ENCODE data around the gene CXCL1.
"Not testable (repeated sequence)": the region's sequence is repeated elsewhere in the genome, so short reads cannot be mapped to it uniquely, and the experiment has no call there.

CXCL1 gene

DNA sequence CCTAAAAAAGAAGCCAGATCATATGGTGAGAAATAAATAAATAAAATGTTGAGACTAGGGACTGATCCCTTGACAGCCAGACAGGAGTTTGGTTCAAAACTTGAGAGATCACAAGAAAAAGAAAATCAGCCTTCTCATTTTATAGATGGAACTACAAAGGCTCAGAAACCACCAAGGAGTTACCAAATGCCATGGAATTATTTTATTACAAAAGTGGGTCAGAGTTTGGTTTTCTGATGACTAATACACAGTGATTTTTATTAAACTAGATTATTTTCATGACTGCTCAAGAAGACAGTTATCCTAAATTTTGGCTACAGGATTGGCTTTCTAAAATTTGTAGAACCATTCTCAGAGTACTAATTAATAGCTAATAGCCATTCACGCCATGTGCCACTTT is 6.2 kb downstream of the CXCL1 start:
- no peak for DNase-seq (ENCODE audit: low spot score)

DNA sequence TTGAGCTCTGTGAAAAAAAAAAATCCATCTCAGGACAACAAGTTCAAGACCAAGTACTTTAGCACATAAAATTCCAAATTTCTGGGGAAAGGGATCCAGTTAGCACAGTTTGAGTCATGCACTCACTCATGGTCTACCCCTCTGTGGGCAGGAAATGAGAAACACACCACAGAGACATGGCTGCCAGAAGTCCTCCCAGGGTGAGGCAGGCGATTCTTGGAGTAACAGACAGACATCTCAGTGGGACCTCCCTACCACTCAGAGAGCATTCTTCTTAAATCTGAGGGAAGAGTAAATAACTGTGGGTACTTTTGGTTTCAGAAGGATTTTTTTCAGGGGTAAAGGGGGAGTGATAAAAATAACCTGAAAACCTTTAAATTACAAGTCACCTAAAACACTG is 14.1 kb downstream of the CXCL1 start:
- no peak for DNase-seq (ENCODE audit: low spot score)

DNA sequence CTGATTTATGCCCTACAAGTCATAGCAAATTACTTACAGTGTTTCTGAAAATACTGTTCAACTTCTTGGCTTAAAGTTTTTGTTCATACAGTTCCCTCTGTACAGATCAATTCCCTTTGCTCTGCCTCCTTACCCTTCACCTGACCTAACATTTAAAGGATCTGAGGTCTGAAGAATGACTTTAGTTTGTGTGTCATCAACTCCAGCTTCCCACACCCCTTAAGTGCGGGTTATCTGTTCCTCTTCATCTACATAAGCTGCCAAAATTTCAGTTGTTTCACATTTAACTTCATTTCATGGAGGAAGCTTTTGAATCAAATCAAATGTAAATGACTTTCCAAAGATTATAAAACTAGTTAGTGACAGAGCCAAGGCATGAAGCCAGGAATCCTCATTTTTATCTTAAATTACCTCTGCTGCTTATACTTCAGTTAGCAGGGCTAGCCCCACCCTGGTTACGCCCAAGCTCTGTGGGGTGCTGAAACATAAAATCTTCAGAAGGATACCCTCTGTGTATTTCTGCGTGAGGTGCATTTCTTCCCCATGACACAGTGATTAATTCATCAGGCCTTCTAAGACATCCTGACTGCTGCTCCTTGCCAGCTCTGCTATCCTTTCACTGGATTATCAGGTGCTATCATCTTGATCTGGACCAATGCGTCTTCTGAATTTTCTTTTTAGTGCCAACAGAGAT is 16.5 kb downstream of the CXCL1 start:
- DNase-seq (ENCODE audit: low spot score), result no peak

DNA sequence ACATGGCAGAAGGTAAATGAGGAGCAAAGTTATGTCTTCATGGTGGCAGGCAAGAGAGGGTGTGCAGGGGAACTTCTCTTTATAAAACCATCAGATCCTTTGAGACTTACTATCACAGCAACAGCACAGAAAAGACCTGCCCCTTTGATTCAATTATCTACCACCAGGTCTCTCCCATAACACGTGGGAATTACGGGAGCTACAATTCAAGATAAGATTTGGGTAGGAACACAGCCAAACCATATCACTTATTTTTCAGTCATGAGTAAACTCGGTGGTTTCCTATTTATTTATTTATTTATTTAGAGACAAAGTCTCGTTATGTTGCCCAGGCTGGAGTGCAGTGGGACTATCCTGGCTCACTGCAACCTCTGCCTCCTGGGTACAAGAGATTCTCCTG is 22.1 kb downstream of the CXCL1 start:
- DNase-seq (ENCODE audit: low spot score), result no peak

DNA sequence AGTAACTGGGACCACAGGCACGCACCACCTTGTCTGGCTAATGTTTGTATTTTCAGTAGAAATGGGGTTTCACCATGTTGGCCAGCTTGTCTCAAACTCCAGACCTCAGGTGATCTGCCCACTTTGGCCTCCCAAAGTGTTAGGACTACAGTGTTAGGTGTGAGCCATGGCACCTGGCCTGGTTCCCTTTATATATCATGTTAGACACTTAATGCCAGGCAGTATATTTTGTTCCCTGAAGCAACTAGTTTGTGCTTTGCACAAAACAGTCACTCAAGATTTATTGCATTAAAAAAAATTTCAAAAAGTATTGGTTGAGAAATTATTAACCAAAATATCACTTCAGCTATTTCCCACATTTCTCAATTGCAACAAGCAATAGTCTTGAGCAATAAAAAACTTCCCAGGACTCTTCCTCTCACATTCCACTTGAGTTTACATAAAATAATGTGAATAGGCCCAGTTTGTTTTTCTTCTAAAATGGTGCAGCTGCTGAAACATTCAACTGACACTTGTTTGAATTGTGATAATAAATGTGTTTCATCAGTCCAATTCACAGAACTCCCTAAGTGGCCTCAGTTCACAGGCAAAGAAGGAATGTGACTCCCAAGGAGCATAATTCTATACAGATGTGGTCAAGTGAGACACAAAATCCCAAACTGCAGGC is 22.7 kb downstream of the CXCL1 start:
- DNase-seq (ENCODE audit: low spot score), result no peak

DNA sequence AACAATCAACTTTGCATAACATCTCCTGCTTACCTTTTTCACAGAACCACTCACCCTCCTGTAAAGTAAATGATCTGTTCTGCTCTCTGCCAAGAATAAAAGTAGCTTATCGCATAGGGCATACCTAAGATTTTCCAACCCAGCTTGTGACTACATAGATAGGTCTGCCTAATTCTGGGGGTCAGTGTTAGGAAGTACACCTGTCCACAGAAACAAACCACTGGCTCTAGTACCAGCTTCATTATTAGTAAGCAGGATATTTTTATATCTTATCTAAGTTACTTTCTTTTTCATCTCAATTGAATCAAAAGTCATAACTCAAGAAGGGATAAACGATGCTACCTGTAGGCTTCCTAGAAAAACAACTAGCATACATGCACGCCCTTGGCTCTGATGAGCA is 23.8 kb downstream of the CXCL1 start:
- no peak for DNase-seq (ENCODE audit: low spot score)

DNA sequence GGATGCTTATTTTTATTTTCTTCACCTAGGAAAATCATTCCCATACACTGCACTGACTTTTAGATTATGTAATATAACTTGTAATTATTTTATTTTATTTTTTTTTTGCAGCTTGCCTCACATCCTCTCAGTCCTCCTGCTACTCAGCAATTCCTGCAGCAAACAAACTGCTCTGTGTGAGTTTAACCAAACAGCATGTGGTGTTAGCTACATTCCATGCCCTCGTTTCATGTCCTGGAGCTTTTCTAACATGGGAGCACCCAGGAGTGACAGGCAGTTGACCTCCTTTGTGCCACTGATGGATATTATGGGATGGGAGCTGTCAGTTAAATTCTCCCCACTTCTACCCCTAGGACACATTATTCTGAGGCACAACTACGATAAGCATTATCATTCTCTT is 24.8 kb downstream of the CXCL1 start:
- no peak for DNase-seq (ENCODE audit: low spot score)

DNA sequence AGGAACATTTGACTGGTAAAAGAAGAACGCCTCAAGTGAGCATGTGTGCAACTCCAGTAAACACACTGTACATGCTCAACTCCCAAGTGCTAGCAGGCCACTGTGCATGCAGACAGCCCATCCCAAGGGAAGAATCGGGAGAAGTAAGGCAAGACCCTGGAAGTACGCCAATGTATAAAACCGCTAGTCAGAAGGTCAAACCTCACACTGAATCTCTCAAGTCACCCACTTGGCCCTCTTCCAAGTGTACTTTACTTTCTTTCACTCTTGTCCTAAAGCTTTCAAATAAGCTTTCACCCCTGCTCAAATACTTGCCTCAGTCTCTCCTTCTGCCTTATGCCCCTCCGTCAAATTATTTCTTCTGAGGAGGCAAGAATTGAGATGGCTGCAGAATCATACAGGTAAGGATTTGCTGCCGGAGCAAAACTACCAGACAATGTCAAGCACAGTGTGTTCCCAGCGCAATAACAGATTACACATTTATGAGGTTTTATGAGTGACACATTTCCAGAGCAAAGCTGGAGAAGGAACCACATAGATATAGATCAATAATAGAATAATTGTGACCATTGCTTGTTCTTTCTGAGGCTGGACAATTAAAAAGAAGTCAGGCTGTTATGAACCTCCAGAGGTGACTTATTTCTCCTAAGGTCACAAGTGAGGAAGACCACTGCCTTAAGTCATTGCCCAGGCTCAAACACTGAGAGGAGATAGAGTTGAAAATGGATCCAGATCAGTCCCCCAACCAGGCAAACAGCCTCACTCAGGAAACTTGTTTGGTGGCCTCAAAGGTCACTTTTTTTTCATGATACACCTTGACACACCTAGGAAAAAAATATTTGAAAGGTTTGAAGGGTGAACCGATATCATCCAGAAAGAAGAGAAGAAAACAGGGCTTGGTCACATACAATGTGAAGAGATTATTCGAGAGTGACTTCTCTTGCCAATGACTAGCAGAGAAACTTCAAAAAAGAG is 26.3 kb downstream of the CXCL1 start:
- DNase-seq (ENCODE audit: low spot score), result no peak

DNA sequence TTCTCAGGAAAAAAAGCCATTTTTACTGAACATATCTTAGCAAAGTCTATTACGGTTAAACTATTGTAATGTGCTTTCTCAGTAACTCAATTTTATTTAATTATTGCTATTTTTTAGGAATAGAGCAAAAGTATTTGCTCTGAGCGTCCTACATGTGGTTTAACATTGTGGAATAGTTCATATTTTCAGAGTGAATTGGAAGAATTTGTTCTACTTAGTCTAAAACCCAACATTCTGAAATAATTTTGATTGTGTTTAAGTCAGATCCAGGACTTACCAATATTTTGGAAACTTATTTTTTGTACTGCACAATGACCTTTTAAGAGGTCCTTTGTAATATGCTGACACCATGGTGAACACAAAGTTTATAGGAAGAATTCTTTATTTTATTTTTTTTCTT is 27.2 kb downstream of the CXCL1 start:
- DNase-seq (ENCODE audit: low spot score), result no peak

DNA sequence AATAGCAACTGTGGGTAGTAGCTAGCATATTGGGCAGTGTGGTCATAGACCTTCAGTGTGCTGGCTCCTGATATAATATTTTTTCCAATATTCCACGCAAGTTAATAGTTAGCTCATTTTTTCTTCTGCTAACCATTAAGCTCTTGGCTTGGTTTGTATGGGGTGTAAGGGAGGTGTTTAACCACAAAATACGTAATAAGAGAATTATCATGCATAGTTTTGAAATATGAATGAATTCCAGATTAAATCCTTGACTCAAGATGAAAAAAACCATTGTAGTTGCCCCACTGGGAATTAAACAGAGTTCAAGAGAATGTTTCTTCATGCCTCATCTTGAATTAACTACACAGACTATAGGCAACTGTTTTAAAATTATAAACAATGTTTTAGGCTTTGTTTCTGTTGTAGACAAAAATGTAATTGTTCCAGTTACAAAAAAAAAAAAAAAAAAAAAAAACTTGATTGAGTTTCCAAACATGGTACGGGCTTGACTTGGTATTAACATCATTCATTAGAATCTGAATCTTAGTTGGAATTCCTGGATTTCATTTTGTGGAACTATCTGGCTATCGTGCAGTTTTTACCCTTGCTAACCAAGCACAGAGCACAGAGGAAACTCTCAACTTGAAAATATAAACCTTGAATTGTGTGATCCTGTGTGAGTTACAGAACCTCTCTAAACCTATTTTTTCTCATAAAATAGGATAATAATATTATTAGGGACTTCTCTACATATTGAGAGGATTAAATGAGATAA is 28.4 kb downstream of the CXCL1 start:
- DNase-seq (ENCODE audit: low spot score), result no peak

DNA sequence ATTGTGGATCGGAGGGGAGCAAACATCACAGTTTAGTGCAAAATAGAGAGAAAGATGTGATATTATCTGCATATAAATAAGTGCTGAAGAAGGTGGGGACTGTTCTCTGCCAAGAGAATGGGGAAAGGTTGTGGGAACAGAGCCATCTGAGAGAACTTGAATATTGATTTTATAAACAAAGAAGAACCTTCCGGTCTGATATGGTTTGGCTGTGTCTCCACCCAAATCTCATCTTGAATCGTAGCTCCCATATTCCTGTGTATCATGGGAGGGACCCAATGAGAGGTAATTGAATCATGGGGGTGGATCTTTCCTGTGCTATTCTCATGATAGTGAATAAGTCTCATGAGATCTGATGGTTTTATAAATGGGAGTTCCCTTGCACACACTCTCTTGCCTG is 30.1 kb downstream of the CXCL1 start:
- DNase-seq (ENCODE audit: low spot score), result not testable (repeated sequence)

DNA sequence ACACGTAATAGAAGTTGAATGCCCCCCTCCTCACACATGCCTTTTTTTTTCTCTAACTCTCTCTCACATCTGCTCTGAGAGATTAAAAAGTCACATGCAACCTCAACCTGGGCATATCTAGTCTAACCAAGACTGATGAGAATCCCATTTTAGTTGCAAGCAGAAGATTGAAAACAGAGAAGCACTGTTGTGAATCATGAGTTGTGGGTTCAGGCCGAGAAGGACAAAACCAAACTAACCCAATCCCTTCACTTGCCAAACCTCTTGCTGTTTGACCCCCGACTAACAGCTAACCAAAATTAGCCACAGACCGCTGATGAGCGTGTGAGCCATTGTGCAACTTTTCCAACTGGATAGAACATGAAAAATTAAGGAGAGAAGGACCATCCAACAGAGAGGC is 31.8 kb downstream of the CXCL1 start:
- DNase-seq (ENCODE audit: low spot score), result no peak

DNA sequence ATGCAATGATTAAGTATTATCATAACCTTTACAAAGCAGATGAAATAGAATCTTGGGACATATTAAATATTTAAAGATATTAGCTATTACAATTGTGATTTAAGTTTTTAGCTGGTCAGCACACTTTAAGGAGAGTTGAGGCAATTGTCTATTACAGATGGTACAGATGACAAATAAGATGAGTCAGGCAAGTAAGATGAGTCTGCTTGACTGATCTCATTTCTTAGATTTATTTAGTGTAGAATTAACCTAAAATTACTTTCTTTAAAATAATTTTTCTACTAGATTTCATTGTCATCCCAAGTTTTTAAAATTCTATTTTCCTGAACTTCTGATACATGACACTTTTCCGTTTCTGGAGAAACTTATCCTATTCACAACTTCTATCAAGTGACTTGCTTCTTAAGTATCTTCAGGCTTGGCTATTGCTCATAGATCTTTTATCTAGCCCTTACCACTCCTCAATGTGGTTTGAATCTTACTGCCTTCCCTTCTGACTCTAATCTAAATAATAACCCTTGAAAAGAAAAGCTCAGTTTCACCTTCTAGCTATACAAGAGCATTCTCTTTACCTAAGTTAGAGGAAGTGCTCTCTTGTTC is 32.9 kb downstream of the CXCL1 start:
- no peak for DNase-seq (ENCODE audit: low spot score)

DNA sequence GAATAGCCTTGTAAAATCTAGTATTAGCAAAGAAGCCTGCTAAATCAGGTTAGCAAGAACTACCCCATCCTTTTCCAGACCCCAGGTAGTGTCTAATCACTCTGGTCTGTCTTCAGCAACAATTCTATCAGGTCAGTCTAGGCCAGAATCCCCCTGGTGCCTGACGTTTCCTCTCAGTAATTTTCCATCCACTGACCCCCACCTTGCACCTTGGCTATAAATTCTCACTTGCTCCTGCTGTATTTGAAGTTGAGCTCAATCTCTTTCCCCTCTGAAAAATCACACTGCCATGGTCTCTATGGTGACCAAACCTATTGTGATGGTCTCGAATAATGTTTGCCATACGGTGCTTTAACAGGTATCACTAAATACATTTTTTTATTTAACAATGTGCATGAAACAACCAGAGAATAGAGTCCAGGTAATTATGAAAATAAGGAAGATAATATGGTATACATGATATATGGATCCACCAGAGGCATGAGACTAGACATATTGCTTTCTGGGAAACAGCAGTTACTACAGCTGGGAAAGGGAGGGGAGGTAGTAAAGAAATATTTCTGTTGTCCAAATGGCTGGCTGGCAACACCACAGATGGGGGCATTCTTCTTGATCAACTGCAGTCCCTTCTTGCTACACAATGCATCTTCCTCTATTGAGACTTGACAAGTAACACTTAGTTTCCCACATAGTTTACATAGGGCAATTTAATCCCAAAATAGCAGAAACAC is 33.8 kb downstream of the CXCL1 start:
- no peak for DNase-seq (ENCODE audit: low spot score)

DNA sequence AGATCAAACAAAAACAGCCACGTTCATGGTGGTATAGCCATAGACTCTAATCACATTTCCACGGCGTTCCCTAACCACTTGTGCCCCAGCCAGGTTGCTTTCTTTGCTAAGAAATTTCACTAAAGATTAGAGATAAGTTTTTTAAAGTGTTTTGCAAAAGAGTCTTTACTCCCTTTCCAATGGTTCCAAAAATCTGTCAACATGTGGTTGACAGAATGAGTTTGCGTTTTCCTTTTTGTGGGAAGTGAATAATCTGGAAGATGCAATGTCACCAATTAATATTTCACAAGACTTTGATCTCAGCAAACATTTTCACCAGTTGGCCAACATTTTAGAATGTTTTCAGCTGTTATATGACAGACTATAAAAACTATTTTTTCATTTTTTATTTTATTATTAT is 35.3 kb downstream of the CXCL1 start:
- DNase-seq (ENCODE audit: low spot score), result no peak

DNA sequence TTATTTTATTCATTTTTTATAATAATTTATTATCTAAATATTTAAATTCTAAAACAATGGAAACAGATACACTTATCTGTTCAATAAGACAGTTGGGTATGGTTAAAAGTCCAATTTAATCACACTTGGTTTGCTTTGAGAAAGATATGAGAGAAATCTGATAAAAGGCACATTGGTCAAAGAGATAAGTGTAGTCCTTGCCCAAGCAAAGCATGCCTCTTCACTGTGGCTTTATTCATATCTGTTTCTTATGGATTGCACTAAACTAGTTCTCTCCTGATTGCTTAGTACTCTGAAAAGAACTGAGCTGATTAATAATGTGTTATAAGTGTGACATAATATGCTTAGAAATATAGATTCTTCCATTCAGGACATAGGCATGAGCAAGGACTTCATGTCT is 39.8 kb downstream of the CXCL1 start:
- DNase-seq (ENCODE audit: low spot score), result no peak

DNA sequence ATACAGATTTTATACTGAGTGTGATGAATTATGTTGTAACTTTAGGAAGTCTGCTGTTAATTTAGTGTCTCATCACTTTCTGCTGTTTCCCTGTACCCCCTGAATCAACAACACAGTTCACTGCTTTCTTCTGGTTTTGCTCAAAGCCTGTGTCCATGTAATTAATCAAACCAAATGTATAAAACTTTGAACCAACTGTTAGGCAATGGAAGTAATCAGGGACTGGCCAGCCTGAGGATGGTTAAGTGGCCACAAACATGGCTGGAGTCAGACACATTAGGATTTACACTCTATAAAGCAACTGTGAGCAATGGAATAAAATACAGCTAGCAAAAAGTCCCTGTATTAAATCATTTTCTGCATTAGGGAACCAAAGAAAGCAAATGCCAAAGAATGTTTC is 42.6 kb downstream of the CXCL1 start:
- no peak for DNase-seq (ENCODE audit: low spot score)

DNA sequence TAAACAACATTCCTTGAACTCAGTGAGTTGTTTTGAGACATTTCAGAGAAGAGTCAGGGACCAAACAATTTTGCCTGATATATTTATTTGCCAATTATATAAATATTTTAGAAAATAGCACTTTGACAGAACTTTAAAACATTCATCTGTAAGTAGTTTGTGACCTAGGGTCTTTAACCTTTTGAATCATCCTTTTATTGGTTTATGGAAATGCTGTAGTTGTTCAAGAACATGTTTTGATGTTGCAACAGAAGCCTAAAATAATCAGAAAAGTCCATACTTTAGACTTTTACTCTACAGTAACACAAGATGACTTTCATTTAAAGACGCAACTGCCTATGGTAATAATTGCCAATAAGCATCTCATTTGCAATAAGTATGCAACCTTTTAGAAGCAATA is 43.0 kb downstream of the CXCL1 start:
- no peak for DNase-seq (ENCODE audit: low spot score)

DNA sequence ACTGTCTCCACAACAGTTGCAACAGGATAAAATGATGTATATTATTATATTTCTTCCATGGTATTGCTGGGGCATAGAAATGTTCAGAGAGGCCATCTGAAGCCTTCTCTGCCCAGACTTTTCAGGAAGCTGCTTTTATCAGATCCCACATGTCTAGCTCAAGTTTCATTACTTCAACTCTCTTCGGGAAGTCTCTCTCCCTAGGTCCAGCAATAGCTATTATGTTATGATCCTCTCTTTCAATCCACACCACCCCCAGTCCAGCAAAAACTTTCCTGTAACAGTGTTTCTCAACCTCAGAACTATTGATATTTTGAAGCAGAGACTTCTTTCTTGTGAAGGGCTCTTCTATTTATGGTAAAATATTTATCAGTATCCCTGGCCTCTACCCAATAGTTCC is 44.9 kb downstream of the CXCL1 start:
- no peak for DNase-seq (ENCODE audit: low spot score)

DNA sequence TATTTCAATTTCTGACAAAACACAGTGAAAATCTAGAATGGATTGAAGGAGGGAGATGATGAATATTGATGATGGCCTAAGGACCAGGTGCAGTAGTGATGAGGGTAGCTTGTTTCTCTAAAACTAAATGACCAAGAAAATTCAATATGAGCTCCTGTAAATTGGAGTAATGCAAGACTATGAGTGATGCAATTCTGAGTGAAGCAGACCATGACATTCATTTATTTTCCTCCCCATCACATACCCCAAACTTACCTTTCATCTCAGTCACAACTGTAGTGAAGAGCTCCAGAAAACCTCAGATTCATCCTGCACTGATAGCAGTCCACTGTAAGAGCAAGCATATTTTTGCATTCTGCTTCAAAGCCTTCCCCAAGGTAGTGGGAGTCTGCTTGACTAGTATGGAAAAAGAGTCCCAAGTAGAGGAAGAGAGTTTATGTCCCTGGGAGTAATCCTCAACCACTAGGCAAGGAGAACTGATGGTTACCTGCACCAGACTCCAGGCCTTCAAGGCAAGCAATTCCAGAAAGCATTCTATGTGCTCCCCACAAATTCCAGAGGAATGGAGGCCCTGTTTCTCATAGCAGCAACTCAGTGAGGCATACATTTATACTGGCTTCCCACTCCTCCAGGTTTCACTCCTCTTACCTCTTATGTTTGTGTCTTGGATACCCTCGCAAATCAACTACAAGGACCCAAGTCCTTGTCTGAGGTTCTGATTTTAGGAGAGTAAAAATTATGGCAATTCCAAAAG is 47.2 kb downstream of the CXCL1 start:
- no peak for DNase-seq (ENCODE audit: low spot score)
